Astrocyte (in vitro differentiated cells and primary cell): ENCODE data around the gene IKBKE. TPM values are rescaled to one million over a fixed set of nuclear protein-coding genes. Genes with fewer than 3 reads are reported as not detected.

Experiments
- DNase-seq: peaks from one replicate; pipeline ENCODE4 v3.0.0-alpha.2; 2010; ENCODE audit warnings: low read depth
- FAIRE-seq: peaks from 2 replicates; lab custom pipeline; 2011; peaks lifted over from hg19 to GRCh38; lab: Jason Lieb, UNC
- H2AFZ ChIP-seq: 2 replicates; pipeline ENCODE4 v1.6.0; 2012; ENCODE audit warnings: low read depth, low read length, inconsistent platforms
- H3K27ac ChIP-seq: 2 replicates; pipeline ENCODE4 v1.5.1; 2011; ENCODE audit warnings: low read depth, low read length, inconsistent platforms
- H3K27me3 ChIP-seq: 2 replicates; pipeline ENCODE4 v1.6.0; 2011; ENCODE audit warnings: low read length, inconsistent platforms; ENCODE audit not compliant: insufficient read depth
- H3K36me3 ChIP-seq: 2 replicates; pipeline ENCODE4 v1.5.1; 2011; ENCODE audit warnings: low read length, inconsistent platforms; ENCODE audit not compliant: insufficient read depth
- H3K4me1 ChIP-seq: 2 replicates; pipeline ENCODE4 v1.5.1; 2011; ENCODE audit warnings: low read length, inconsistent platforms; ENCODE audit not compliant: insufficient read depth
- H3K4me2 ChIP-seq: 2 replicates; pipeline ENCODE4 v1.6.0; 2012; ENCODE audit warnings: low read length, inconsistent platforms
- H3K4me3 ChIP-seq: 2 replicates; pipeline ENCODE4 v1.5.1; 2011; ENCODE audit warnings: low read depth, mild to moderate bottlenecking, low read length, inconsistent platforms; ENCODE audit not compliant: insufficient read depth
- H3K79me2 ChIP-seq: 2 replicates; pipeline ENCODE4 v1.6.0; 2012; ENCODE audit warnings: mild to moderate bottlenecking, low read length, inconsistent platforms; ENCODE audit not compliant: insufficient read depth
- H3K9ac ChIP-seq: 2 replicates; pipeline ENCODE4 v1.6.0; 2012; ENCODE audit warnings: mild to moderate bottlenecking, low read length, inconsistent platforms
- H3K9me3 ChIP-seq: 2 replicates; pipeline ENCODE4 v1.5.1; 2012; ENCODE audit warnings: low read depth, mild to moderate bottlenecking, low read length, inconsistent platforms; ENCODE audit not compliant: insufficient read depth
- H4K20me1 ChIP-seq: 2 replicates; pipeline ENCODE4 v1.6.0; 2012; ENCODE audit warnings: low read length, inconsistent platforms; ENCODE audit not compliant: insufficient read depth
- H3K27ac Mint-ChIP-seq: one replicate; pipeline ENCODE4 v1.8.0; 2021; ENCODE audit warnings: mild to moderate bottlenecking, mixed read lengths; ENCODE audit not compliant: unreplicated experiment
- H3K27me3 Mint-ChIP-seq: one replicate; pipeline ENCODE4 v1.8.0; 2021; ENCODE audit warnings: low read depth, mixed read lengths; ENCODE audit not compliant: unreplicated experiment
- H3K36me3 Mint-ChIP-seq: one replicate; pipeline ENCODE4 v1.8.0; 2021; ENCODE audit warnings: low read depth, mixed read lengths; ENCODE audit not compliant: unreplicated experiment
- H3K4me1 Mint-ChIP-seq: one replicate; pipeline ENCODE4 v1.8.0; 2021; ENCODE audit warnings: low read depth, mixed read lengths; ENCODE audit not compliant: unreplicated experiment
- H3K4me3 Mint-ChIP-seq: one replicate; pipeline ENCODE4 v1.8.0; 2021; ENCODE audit warnings: mild to moderate bottlenecking, moderate library complexity, mixed read lengths; ENCODE audit not compliant: unreplicated experiment
- H3K9me3 Mint-ChIP-seq: one replicate; pipeline ENCODE4 v1.8.0; 2021; ENCODE audit warnings: mild to moderate bottlenecking, mixed read lengths; ENCODE audit not compliant: unreplicated experiment
- CTCF ChIP-seq: IDR thresholded peaks from 2 replicates; pipeline ENCODE4 v1.5.1; 2011; ENCODE audit warnings: low read depth, mild to moderate bottlenecking, inconsistent platforms, low read length, moderate library complexity; ENCODE audit not compliant: insufficient read depth
- EZH2 ChIP-seq: IDR thresholded peaks from 2 replicates; pipeline ENCODE4 v1.6.1; 2012; ENCODE audit warnings: mild to moderate bottlenecking, low read length, inconsistent platforms; ENCODE audit not compliant: insufficient read depth
- total RNA-seq: library from RNA; stranded (reverse); gene quantifications from 2 replicates; pipeline ENCODE4 v1.2.1, GENCODE V29; 2021

IKBKE gene
- total RNA-seq, 1 donor from 2014 or later: 17.0 TPM

GRCh38 chr1:206510371-206510770, 40.1 kb downstream of the IKBKE start:
- H2AFZ ChIP-seq: no peak overlapping the region
- peaks cover 58% of the 10 kb centered on the region for H3K27me3 Mint-ChIP-seq
- no peaks in the 10 kb centered on the region for H3K9me3 ChIP-seq
- H3K36me3 Mint-ChIP-seq: no peaks in the 10 kb centered on the region
- no peak for DNase-seq
- H4K20me1 ChIP-seq: peaks cover 7% of the 10 kb centered on the region
- H3K9me3 Mint-ChIP-seq: no peaks in the 10 kb centered on the region
- H3K36me3 ChIP-seq: no peaks in the 10 kb centered on the region
- no peaks in the 10 kb centered on the region for H3K79me2 ChIP-seq
- H3K27ac Mint-ChIP-seq: no peak overlapping the region
- peaks cover 26% of the 10 kb centered on the region for H3K4me1 ChIP-seq
- H3K4me3 Mint-ChIP-seq: no peak overlapping the region
- H3K4me3 ChIP-seq: no peak overlapping the region
- H3K4me1 Mint-ChIP-seq: peaks cover 17% of the 10 kb centered on the region
- peaks cover 45% of the 10 kb centered on the region for H3K27me3 ChIP-seq
- no peak overlapping the region for H3K4me2 ChIP-seq
- no peak overlapping the region for H3K9ac ChIP-seq
- H3K27ac ChIP-seq: no peak overlapping the region
- no peak for FAIRE-seq
- TF ChIP-seq EZH2 (no peak), CTCF (no peak)

DNA sequence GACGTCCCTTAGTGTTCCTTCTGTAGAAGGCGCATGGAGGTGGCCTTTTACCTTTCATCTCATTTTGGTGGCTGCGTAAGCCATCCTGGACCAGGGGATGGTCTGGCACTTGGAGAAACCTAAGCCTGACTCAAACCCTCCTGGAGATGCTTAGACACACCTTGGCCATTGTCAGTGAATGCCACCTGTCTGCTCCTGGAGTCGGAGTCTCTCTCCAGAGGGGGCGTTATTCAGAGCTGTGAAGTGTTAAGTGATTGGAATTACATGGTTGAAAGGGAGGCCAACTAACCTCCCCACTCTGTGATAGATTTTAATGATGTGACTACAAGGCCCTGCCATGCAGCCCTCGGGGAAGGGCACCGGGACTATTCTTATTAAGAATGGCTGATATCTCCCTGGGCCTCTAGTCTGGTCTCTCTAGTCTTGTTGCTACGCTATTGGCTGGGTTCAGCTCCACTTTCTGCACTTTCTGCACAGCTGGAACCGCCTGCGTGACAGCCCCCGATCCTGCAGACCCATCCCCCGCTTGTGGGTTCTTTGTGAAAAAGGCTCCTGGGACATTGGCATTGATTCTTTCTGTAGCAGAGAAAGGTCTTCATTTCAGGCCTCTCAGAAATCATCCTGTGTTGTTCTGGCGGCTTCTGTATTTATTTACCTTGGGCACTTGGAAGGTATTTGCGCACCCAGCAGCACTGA, 41.2 kb downstream of the IKBKE start:
- no peak for DNase-seq
- Mint-ChIP-seq H3K27me3 (peaks cover 56% of the 10 kb centered on the region), H3K4me3 (no peak overlapping the region), H3K36me3 (no peaks in the 10 kb centered on the region), H3K27ac (no peak overlapping the region), H3K4me1 (peaks cover 15% of the 10 kb centered on the region), H3K9me3 (no peaks in the 10 kb centered on the region)
- Histone ChIP-seq H3K27ac (no peak overlapping the region), H4K20me1 (peaks cover 7% of the 10 kb centered on the region), H3K4me1 (peaks cover 26% of the 10 kb centered on the region), H2AFZ (no peak overlapping the region), H3K9me3 (no peaks in the 10 kb centered on the region), H3K79me2 (no peaks in the 10 kb centered on the region), H3K4me2 (peak overlapping the region; percentile 61), H3K9ac (no peak overlapping the region), H3K36me3 (no peaks in the 10 kb centered on the region), H3K27me3 (peaks cover 39% of the 10 kb centered on the region), H3K4me3 (no peak overlapping the region)
- TF ChIP-seq CTCF (no peak), EZH2 (no peak)
- FAIRE-seq: no peak
